ENCODE measurements around the gene ELL2.

GRCh38 chr5:95892784-95893354 lies 68.8 kb downstream of the ELL2 start:
- TF ChIP-seq CTCF (IDR thresholded peaks at IDR 0.05) (peak; percentile 57), REST (IDR thresholded peaks at IDR 0.05; ENCODE audit: low read depth, low read length) (no peak), FOXM1 (IDR thresholded peaks at IDR 0.05; ENCODE audit: low read depth) (no peak), RCOR1 (IDR thresholded peaks at IDR 0.05; ENCODE audit: low read length) (no peak), EP300 (IDR thresholded peaks at IDR 0.05; ENCODE audit: borderline replicate concordance in 1 of 2, low read depth in 1 of 2, low read length in 1 of 2) (no peak), POLR2AphosphoS5 (IDR thresholded peaks at IDR 0.05; ENCODE audit: low read depth, low read length) (no peak), RAD21 (IDR thresholded peaks at IDR 0.05; ENCODE audit: low read length) (peak; percentile 56), FOSL2 (IDR thresholded peaks at IDR 0.05; ENCODE audit: borderline replicate concordance, low read depth) (no peak), FOXJ3 (CRISPR knock-in tag; IDR thresholded peaks at IDR 0.05) (no peak), TCF12 (IDR thresholded peaks at IDR 0.05) (no peak)

All from SK-N-SH (cell line).